HL-60 (cell line): ENCODE measurements around the gene XPO5.

Source experiments
- DNase-seq, 2 experiments: peaks; one replicate each; pipeline ENCODE4 v3.0.0-alpha.2; 2010 to 2020; ENCODE audit warnings: low read depth in 1 of 2, low spot score in 1 of 2
- H3K27ac ChIP-seq: fragments of 250-450 bp; sonication (Bioruptor Pico); replicated peaks from 2 replicates; pipeline ENCODE4 v1.5.1; 2020; ENCODE audit warnings: mild to moderate bottlenecking, moderate library complexity
- H3K27me3 ChIP-seq: fragments of 250-450 bp; sonication (Bioruptor Pico); 2 replicates; pipeline ENCODE4 v1.5.1; 2021; ENCODE audit warnings: mild to moderate bottlenecking, moderate library complexity; ENCODE audit not compliant: insufficient read depth, poor library complexity, severe bottlenecking
- H3K4me3 ChIP-seq: replicated peaks from 2 replicates; pipeline ENCODE4 v1.5.1; 2011; ENCODE audit warnings: mild to moderate bottlenecking, control low read depth, low read length; ENCODE audit not compliant: insufficient read depth
- CTCF ChIP-seq: IDR thresholded peaks from one replicate; pipeline ENCODE4 v1.5.1; 2011; ENCODE audit warnings: low read length, control low read depth, inconsistent platforms; ENCODE audit not compliant: insufficient read depth
- GABPA ChIP-seq: IDR thresholded peaks from 2 replicates; pipeline ENCODE4 v1.6.1; 2012; ENCODE audit warnings: low read depth
- POLR2AphosphoS5 ChIP-seq: IDR thresholded peaks from 2 replicates; pipeline ENCODE4 v1.6.1; 2012; ENCODE audit warnings: low read depth
- REST ChIP-seq: IDR thresholded peaks from 2 replicates; pipeline ENCODE4 v1.6.1; 2012; ENCODE audit warnings: low read depth; ENCODE audit not compliant: insufficient replicate concordance
- SPI1 ChIP-seq: IDR thresholded peaks from 2 replicates; pipeline ENCODE4 v1.6.1; 2012; ENCODE audit warnings: low read depth, mild to moderate bottlenecking, borderline replicate concordance

The XPO5 gene

GRCh38 chr6:43477235-43478007, 98.4 kb downstream of the XPO5 start, which contains the start of gene TJAP1:
TSS of gene TJAP1 (plus strand) at chr6:43477570. CDS start at chr6:43499002, 21,432 bp downstream.
- H3K27ac ChIP-seq = peak within 1 kb of the TSS; percentile 78
- peak; percentile 71 to 91 for DNase-seq

GRCh38 chr6:43476746-43477145, 99.1 kb downstream of the XPO5 start:
- Histone ChIP-seq H3K4me3 (peak overlapping the region; percentile 85), H3K27me3 (no peaks in the 10 kb centered on the region), H3K27ac (no peak overlapping the region)
- TF ChIP-seq REST (no peak), SPI1 (no peak), GABPA (no peak), CTCF (no peak), POLR2AphosphoS5 (no peak)
- DNase-seq = no peak

More at GRCh38 chr6:43477235-43478007, 98.4 kb downstream of the XPO5 start, which contains the start of gene TJAP1:
- Histone ChIP-seq H3K4me3 (peak within 1 kb of the TSS; percentile 85), H3K27me3 (no peaks in the 10 kb centered on the region)
- peak; percentile 59 for TF ChIP-seq REST
- no peak for TF ChIP-seq GABPA
- peak; percentile 91 for TF ChIP-seq POLR2AphosphoS5

- Histone ChIP-seq H3K27ac (no peak overlapping the region), H3K27me3 (no peaks in the 10 kb centered on the region), H3K4me3 (no peak overlapping the region)
- no peak for DNase-seq
- TF ChIP-seq REST (no peak), CTCF (no peak), POLR2AphosphoS5 (no peak), SPI1 (no peak), GABPA (no peak)
These were observed 100.3 kb downstream of the XPO5 start for GRCh38 chr6:43475516-43475915.
